ENCODE results near the gene TRIML2. TPM values are rescaled to one million over a fixed set of nuclear protein-coding genes. Genes with fewer than 3 reads are reported as not detected.
"Not testable (repeated sequence)": the region's sequence is repeated elsewhere in the genome, so short reads cannot be mapped to it uniquely, and the experiment has no call there.

The TRIML2 gene
- polyA plus RNA-seq, 2 of the 4 experiments (the other 2 are of a cell fraction): 53.7 to 56.2 TPM

DNA sequence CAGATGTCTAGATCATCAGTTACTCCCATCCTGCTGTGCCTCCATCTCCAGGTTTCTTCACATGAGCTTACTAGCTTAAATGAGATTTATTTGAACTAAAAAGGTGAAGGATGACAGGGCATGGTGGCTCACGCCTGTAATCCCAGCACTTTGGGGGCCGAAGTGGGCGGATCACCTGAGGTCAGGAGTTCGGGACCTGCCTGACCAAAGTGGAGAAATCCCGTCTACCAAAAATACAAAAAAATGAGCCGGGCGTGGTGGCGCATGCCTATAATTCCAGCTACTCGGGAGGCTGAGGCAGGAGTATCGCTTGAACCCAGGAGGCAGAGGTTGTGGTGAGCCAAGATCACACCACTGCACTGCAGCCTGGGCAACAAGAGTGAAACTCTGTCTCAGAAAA lies 63.9 kb downstream of the TRIML2 start:
- H3K4me3 ChIP-seq; DNase-seq (ENCODE audit: low read depth in 1 of 2, low spot score in 1 of 2); H3K27ac ChIP-seq; CTCF ChIA-PET; H3K4me2 ChIP-seq; POLR2A ChIA-PET; H3K4me1 ChIP-seq; H3K9me3 ChIP-seq; FAIRE-seq; ATAC-seq: not testable (repeated sequence)
- WGBS (ENCODE audit: missing lambda C conversion rate): 86% methylated on average over 10 of the region's 10 CpGs

DNA sequence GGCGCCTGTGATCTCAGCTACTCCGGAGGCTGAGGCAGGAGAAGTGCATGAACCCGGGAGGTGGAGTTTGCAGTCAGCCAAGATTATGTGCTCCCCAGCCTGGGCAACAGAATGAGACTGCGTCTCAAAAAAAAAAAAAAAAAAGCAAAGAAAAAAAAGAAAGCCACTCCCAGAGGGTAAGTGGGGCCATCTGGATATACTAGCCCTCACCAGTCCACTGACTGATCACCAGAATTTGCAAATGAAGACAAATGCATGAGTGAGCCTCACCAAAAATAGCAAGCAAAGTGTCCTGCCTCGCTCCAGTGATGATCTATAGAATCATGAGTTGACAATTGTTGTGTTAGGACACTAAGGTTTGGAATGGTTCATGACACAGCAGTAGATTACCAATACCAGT lies 66.2 kb downstream of the TRIML2 start:
- ChIA-PET POLR2A (no interaction called here), CTCF (interaction anchor here (0.7 to 1.0 kb wide), 2 partner anchors 32 to 1898 kb away, joined by 3 read pairs; no protein-coding TSS in a partner anchor)
- H3K9me3 ChIP-seq: no peaks in the 10 kb centered on the region
- no peak overlapping the region for H3K4me3 ChIP-seq
- H3K4me2 ChIP-seq: no peak overlapping the region
- ATAC-seq (no peak), DNase-seq (ENCODE audit: low read depth in 1 of 2, low spot score in 1 of 2) (no peak), FAIRE-seq (no peak)
- 82% methylated on average over 5 of the region's 5 CpGs for WGBS (ENCODE audit: missing lambda C conversion rate)
- TF ChIP-seq ZC3H11A (IDR thresholded peaks at IDR 0.05): no peak
- TF ChIP-seq EP300 (IDR thresholded peaks at IDR 0.05): no peak
- no peak for TF ChIP-seq SREBF2 (IDR thresholded peaks at IDR 0.05)
- TF ChIP-seq MAZ (IDR thresholded peaks at IDR 0.05; ENCODE audit: borderline replicate concordance, low read depth, low read length): no peak
- TF ChIP-seq ZFP36 (IDR thresholded peaks at IDR 0.05; ENCODE audit: borderline replicate concordance, partially characterized antibody): no peak
- TF ChIP-seq CBX8 (IDR thresholded peaks at IDR 0.05): no peak
- no peak for TF ChIP-seq HOXB5 (CRISPR knock-in tag; IDR thresholded peaks at IDR 0.05)
- TF ChIP-seq, protein P1, sequence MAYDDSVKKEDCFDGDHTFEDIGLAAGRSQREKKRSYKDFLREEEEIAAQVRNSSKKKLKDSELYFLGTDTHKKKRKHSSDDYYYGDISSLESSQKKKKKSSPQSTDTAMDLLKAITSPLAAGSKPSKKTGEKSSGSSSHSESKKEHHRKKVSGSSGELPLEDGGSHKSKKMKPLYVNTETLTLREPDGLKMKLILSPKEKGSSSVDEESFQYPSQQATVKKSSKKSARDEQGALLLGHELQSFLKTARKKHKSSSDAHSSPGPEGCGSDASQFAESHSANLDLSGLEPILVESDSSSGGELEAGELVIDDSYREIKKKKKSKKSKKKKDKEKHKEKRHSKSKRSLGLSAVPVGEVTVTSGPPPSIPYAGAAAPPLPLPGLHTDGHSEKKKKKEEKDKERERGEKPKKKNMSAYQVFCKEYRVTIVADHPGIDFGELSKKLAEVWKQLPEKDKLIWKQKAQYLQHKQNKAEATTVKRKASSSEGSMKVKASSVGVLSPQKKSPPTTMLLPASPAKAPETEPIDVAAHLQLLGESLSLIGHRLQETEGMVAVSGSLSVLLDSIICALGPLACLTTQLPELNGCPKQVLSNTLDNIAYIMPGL (CRISPR knock-in tag; IDR thresholded peaks at IDR 0.05; ENCODE audit: borderline replicate concordance): no peak
- TF ChIP-seq FOSL2 (IDR thresholded peaks at IDR 0.05): no peak
- TF ChIP-seq FOSL2 (CRISPR knock-in tag; IDR thresholded peaks at IDR 0.05): no peak
- no peak for TF ChIP-seq SMC3 (IDR thresholded peaks at IDR 0.05)
- TF ChIP-seq JUNB (IDR thresholded peaks at IDR 0.05): no peak
- TF ChIP-seq, protein P2, sequence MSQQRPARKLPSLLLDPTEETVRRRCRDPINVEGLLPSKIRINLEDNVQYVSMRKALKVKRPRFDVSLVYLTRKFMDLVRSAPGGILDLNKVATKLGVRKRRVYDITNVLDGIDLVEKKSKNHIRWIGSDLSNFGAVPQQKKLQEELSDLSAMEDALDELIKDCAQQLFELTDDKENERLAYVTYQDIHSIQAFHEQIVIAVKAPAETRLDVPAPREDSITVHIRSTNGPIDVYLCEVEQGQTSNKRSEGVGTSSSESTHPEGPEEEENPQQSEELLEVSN (IDR thresholded peaks at IDR 0.05; ENCODE audit: borderline replicate concordance, low read depth): no peak
- no peak for TF ChIP-seq HDAC2 (IDR thresholded peaks at IDR 0.05)
- TF ChIP-seq NPAS2 (CRISPR knock-in tag; IDR thresholded peaks at IDR 0.05; ENCODE audit: borderline replicate concordance): no peak
- no peak overlapping the region for H3K27ac ChIP-seq
- H3K4me1 ChIP-seq: no peaks in the 10 kb centered on the region

DNA sequence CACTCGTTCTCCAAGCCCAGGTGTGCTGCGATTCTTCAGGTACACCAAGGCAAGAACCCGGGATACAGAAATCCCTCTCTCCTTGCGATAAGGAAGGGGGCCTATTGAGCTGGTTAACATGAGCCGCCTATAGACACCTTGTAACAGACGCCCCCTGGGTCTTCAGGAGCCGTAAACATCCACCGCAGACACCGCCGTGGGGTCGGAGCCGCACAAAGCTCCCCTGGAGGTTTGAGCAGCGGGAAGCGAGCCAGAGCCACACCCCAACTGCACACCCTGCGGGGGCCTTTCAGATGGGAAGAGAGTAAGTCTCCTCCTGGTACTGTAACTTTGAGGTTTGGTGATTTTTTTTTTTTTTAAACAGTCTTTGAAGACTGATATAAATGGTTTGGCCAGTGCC lies 67.2 kb downstream of the TRIML2 start:
- Histone ChIP-seq H3K4me2 (no peak overlapping the region), H3K9me3 (no peaks in the 10 kb centered on the region), H3K4me1 (no peaks in the 10 kb centered on the region), H3K27ac (no peak overlapping the region), H3K4me3 (no peak overlapping the region)
- ChIA-PET POLR2A (no interaction called here), CTCF (interaction anchor here (0.6 kb wide), 1 partner anchor 54 kb away, joined by 3 read pairs; no protein-coding TSS in a partner anchor)
- no peak for ATAC-seq
- 92% methylated on average over 10 of the region's 15 CpGs for WGBS (ENCODE audit: missing lambda C conversion rate)
- no peak for TF ChIP-seq PHF8 (IDR thresholded peaks at IDR 0.05; ENCODE audit: borderline replicate concordance, low read depth)
- TF ChIP-seq NR3C1 (IDR thresholded peaks at IDR 0.05): no peak
- no peak for TF ChIP-seq ZC3H11A (IDR thresholded peaks at IDR 0.05)
- no peak for TF ChIP-seq HEYL (CRISPR knock-in tag; IDR thresholded peaks at IDR 0.05)
- no peak for TF ChIP-seq EP300 (IDR thresholded peaks at IDR 0.05)
- TF ChIP-seq NPAS2 (CRISPR knock-in tag; IDR thresholded peaks at IDR 0.05; ENCODE audit: borderline replicate concordance): no peak
- no peak for TF ChIP-seq CBX2 (IDR thresholded peaks at IDR 0.05; ENCODE audit: borderline replicate concordance, low read depth)
- no peak for TF ChIP-seq ZSCAN20 (CRISPR knock-in tag; IDR thresholded peaks at IDR 0.05)
- no peak for TF ChIP-seq RCOR1 (IDR thresholded peaks at IDR 0.05; ENCODE audit: low read depth, low read length)
- no peak for TF ChIP-seq CHD2 (IDR thresholded peaks at IDR 0.05; ENCODE audit: low read length, partially characterized antibody)
- TF ChIP-seq CBX8 (IDR thresholded peaks at IDR 0.05): no peak
- TF ChIP-seq, protein P3, sequence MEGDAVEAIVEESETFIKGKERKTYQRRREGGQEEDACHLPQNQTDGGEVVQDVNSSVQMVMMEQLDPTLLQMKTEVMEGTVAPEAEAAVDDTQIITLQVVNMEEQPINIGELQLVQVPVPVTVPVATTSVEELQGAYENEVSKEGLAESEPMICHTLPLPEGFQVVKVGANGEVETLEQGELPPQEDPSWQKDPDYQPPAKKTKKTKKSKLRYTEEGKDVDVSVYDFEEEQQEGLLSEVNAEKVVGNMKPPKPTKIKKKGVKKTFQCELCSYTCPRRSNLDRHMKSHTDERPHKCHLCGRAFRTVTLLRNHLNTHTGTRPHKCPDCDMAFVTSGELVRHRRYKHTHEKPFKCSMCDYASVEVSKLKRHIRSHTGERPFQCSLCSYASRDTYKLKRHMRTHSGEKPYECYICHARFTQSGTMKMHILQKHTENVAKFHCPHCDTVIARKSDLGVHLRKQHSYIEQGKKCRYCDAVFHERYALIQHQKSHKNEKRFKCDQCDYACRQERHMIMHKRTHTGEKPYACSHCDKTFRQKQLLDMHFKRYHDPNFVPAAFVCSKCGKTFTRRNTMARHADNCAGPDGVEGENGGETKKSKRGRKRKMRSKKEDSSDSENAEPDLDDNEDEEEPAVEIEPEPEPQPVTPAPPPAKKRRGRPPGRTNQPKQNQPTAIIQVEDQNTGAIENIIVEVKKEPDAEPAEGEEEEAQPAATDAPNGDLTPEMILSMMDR (IDR thresholded peaks at IDR 0.05): no peak
- TF ChIP-seq, protein P4, sequence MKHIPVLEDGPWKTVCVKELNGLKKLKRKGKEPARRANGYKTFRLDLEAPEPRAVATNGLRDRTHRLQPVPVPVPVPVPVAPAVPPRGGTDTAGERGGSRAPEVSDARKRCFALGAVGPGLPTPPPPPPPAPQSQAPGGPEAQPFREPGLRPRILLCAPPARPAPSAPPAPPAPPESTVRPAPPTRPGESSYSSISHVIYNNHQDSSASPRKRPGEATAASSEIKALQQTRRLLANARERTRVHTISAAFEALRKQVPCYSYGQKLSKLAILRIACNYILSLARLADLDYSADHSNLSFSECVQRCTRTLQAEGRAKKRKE (CRISPR knock-in tag; IDR thresholded peaks at IDR 0.05; ENCODE audit: low read depth): no peak
- TF ChIP-seq MAFK (IDR thresholded peaks at IDR 0.05; ENCODE audit: partially characterized antibody): no peak
- no peak for TF ChIP-seq JUN (IDR thresholded peaks at IDR 0.05)
- no peak for TF ChIP-seq HDAC2 (IDR thresholded peaks at IDR 0.05)
- no peak for TF ChIP-seq EHF (CRISPR knock-in tag; IDR thresholded peaks at IDR 0.05)
- TF ChIP-seq MAZ (IDR thresholded peaks at IDR 0.05; ENCODE audit: borderline replicate concordance, low read depth, low read length): no peak
- TF ChIP-seq HOXB5 (CRISPR knock-in tag; IDR thresholded peaks at IDR 0.05): no peak
- FAIRE-seq: no peak
- DNase-seq (ENCODE audit: low read depth in 1 of 2, low spot score in 1 of 2): no peak
